Measurements from ENCODE around the gene TCIRG1.
"Not testable (repeated sequence)": the region's sequence is repeated elsewhere in the genome, so short reads cannot be mapped to it uniquely, and the experiment has no call there.

TCIRG1 gene

GRCh38 chr11:68090706-68091105 is 51.9 kb downstream of the TCIRG1 start:
- DNase-seq: no peak

GRCh38 chr11:68092411-68092810 is 53.6 kb downstream of the TCIRG1 start:
- DNase-seq: no peak

GRCh38 chr11:68092946-68093345 is 54.1 kb downstream of the TCIRG1 start:
- DNase-seq: not testable (repeated sequence)

GRCh38 chr11:68093565-68093964 is 54.7 kb downstream of the TCIRG1 start:
- DNase-seq: no peak

GRCh38 chr11:68096962-68097361 is 58.1 kb downstream of the TCIRG1 start:
- DNase-seq: no peak

- DNase-seq: no peak
Measured at GRCh38 chr11:68099057-68099456, 60.2 kb downstream of the TCIRG1 start.

- no peak for DNase-seq
Measured at GRCh38 chr11:68099474-68100405, 60.9 kb downstream of the TCIRG1 start.

All from NCI-H187 treated with DMSO at 0.1 percent for 48 hours (cell line).